Epithelial cell of proximal tubule (primary cell): ENCODE data around the gene CLEC20A. TPM values are rescaled to one million over a fixed set of nuclear protein-coding genes. Genes with fewer than 3 reads are reported as not detected.

ENCODE experiments used
- DNase-seq: peaks from one replicate; pipeline ENCODE4 v3.0.0-alpha.2; 2011; ENCODE audit warnings: low read depth
- H3K4me3 ChIP-seq: 2 replicates; pipeline ENCODE4 v1.5.1; 2011; ENCODE audit warnings: low read depth, mild to moderate bottlenecking, low read length
- total RNA-seq: library from RNA; depleted of rRNA; stranded (reverse); fragments of >200 nt; gene quantifications from 2 replicates; pipeline ENCODE4 v1.2.3, GENCODE V29; 2015
- TF ChIP-seq, protein P1 (sequence below): conservative IDR thresholded peaks from 2 replicates; pipeline ENCODE4 v1.5.1; 2012; ENCODE audit warnings: low read depth, mild to moderate bottlenecking, low read length

The CLEC20A gene
- total RNA-seq, 1 donor from 2014 or later: not detected

DNA sequence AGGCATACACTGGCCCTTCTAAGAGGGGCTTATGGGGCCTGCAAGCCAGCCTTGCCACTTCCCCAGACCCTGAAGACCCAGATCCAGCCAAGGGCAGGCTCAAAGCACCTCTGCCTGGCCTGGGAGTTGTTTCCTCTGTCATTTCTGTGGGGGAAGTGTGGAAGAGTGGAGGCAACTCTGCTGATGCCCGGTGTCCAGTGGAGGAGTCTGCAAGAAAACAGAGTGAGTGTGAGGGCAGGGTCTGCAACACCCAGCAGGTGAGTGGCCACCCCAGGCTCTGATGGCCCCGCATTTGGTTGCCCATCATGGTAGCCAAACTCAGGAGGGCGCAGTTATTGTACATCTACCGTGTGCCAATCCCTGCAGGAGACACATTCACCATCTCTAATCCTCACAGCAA is 8.4 kb downstream of the CLEC20A start:
- TF ChIP-seq, protein P1, sequence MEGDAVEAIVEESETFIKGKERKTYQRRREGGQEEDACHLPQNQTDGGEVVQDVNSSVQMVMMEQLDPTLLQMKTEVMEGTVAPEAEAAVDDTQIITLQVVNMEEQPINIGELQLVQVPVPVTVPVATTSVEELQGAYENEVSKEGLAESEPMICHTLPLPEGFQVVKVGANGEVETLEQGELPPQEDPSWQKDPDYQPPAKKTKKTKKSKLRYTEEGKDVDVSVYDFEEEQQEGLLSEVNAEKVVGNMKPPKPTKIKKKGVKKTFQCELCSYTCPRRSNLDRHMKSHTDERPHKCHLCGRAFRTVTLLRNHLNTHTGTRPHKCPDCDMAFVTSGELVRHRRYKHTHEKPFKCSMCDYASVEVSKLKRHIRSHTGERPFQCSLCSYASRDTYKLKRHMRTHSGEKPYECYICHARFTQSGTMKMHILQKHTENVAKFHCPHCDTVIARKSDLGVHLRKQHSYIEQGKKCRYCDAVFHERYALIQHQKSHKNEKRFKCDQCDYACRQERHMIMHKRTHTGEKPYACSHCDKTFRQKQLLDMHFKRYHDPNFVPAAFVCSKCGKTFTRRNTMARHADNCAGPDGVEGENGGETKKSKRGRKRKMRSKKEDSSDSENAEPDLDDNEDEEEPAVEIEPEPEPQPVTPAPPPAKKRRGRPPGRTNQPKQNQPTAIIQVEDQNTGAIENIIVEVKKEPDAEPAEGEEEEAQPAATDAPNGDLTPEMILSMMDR: no peak
- DNase-seq: no peak
- no peak overlapping the region for H3K4me3 ChIP-seq

DNA sequence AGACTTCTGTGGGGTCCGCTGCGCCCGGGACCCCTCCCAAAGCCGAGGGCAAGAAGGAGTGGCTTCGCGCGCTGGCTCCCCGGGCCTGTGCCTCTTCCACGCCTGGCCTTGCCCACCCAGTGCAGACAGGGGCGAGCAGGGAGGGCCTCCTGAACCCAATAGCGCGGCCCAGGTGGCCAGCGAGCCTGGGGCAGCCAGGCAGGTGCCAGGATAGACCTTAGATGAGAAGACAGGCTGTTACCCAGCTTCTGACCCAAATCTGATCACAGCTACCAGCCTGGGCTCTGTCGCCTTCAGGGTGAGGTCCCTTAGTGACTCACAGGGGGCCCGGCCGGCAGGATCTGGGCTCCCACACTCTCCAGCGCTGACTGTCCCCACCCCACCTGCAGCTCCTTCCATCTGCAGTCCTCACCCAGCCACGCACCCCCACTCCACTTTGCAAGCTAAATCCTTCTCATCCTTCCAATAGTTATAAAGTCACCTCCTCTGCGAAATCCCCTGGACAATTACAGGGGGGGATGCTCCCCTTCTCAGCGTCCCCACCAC is 9.6 kb downstream of the CLEC20A start:
- no peak for DNase-seq
- no peak overlapping the region for H3K4me3 ChIP-seq
- TF ChIP-seq, protein P1: no peak

DNA sequence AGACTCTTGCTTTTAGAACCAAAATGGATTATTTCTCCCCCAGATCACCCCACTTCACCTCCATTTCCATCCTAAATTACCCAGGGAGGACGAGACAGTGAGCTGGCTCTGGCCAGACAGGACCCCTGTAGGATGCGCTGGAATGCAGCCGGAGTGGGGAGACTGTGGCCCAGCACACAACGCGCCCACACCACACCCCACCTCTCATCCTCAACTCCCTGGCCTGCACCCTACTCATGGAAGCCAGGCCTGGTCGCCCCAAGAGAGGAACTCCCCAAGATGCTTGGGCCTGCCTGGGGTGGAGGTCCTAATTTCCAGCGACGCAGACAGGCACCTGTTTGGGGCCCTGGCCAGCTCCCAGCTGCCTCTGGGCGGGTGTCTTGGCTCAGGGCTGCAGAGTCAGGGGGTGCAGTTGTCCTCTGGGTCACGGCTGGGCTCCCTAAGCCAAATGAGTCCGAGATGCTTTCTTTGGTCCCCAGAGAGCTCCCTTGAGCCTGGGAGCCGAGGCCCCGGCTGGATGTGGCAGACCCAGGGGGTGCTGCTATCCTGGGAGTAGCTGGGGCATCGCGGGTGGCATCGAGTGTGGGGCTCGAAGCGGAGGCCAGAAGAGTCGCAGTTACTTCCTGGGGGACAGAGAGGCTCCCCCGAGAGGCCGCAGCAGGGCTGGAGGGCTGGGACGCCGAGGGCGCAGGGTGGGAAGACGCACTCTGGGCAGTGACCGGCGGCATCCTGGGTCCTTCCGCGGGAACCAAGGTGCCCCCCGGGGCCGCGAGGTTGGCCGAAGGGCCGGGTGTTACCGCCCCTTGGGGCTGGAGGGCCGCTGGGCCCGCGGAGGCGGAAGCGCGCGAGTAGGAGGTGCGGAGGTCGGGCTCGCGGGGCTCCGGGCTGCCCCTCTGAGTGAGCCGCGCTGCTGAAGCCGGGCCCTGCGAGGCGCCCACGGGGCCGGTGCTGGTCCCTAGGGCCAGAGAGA is 10.4 kb downstream of the CLEC20A start:
- TF ChIP-seq, protein P1: no peak
- no peak overlapping the region for H3K4me3 ChIP-seq
- DNase-seq: no peak

DNA sequence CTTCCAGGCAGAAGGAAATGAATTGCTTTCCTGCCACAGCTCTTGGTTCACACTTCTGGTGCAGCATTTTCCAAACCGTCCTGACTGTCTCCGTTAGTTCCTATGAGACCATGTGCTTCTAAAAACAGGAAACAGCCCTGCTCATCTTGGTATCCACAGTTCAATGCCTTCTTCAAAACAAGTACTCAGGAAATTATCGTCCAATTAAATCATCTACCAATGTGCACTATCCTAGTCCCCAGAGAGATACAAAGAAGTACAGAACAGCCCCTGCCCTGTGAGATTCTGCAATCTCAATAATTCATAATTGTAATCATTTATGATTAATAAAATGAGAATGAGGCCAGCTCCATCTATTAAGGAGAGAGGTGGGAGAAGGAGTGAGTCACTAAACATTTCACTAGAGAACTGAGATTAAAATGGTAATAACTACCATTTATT is 11.2 kb downstream of the CLEC20A start:
- TF ChIP-seq, protein P1: no peak
- no peak for DNase-seq
- H3K4me3 ChIP-seq: no peak overlapping the region

DNA sequence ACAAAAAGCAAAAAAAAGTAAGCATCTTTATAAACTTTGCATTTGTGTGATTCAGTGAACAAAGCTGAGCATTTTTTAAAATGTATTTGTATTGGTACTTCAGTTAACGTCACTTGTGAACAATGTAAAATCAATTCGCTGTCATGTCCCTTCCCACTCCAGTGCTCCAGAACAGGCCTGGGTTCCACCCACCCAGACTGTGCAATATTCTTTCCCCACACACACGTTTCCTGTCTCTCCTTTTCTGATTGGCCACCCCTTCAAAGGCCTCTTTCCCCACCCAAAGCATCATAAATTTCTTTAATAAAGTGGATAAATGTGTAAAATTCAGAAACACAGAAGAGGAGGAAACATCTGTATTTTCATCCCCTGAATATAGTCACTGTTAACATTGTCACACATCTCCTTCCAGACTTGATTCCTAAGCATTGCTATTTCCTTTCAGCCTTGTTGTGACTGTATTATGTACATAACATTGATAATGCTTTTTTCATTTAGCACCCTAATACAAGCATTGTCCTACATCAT is 12.0 kb downstream of the CLEC20A start:
- TF ChIP-seq, protein P1: no peak
- DNase-seq: no peak
- no peak overlapping the region for H3K4me3 ChIP-seq

DNA sequence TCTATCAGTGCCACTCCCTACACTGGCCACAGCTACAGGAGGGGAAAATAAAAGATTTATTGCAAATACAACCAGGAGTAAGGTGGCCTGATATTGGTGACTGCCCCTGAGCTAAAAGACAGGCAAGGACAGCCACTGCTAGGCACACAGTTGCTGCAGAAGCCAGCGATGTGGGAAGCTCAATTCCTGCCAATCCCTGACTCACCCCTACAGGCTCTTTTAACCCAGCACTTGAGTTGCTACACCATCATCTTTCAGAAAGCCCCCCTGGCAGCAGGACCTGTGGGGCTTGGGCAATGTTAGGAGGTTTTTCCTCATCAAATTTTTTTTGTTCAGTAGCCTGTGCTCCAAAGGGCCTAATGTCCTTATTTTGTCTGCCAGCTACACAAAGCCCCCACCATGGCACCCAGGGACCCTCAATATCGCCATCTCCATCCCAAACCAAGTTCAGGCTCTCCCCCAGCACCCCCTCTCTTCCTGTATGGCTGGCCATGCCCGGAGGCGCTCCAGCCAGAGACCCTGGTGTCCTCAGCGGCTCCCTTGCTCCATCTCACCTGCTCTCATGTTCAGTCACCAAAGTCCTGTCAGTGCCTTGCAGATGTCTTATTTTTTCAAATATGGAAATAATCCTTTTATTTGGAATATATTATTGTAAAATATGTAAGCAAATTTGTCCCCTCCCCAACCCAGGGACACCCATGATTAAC is 13.4 kb downstream of the CLEC20A start:
- DNase-seq: no peak
- no peak overlapping the region for H3K4me3 ChIP-seq
- TF ChIP-seq, protein P1: no peak
